Astrocyte (in vitro differentiated cells and primary cell): ENCODE measurements around the gene TMEM62. TPM values are rescaled to one million over a fixed set of nuclear protein-coding genes. Genes with fewer than 3 reads are reported as not detected.

Experiments used
- DNase-seq: peaks from one replicate; pipeline ENCODE4 v3.0.0-alpha.2; 2010; ENCODE audit warnings: low read depth
- FAIRE-seq: peaks from 2 replicates; lab custom pipeline; 2011; peaks lifted over from hg19 to GRCh38; lab: Jason Lieb, UNC
- H2AFZ ChIP-seq: 2 replicates; pipeline ENCODE4 v1.6.0; 2012; ENCODE audit warnings: low read depth, low read length, inconsistent platforms
- H3K27ac ChIP-seq: 2 replicates; pipeline ENCODE4 v1.5.1; 2011; ENCODE audit warnings: low read depth, low read length, inconsistent platforms
- H3K27me3 ChIP-seq: 2 replicates; pipeline ENCODE4 v1.6.0; 2011; ENCODE audit warnings: low read length, inconsistent platforms; ENCODE audit not compliant: insufficient read depth
- H3K36me3 ChIP-seq: 2 replicates; pipeline ENCODE4 v1.5.1; 2011; ENCODE audit warnings: low read length, inconsistent platforms; ENCODE audit not compliant: insufficient read depth
- H3K4me1 ChIP-seq: 2 replicates; pipeline ENCODE4 v1.5.1; 2011; ENCODE audit warnings: low read length, inconsistent platforms; ENCODE audit not compliant: insufficient read depth
- H3K4me2 ChIP-seq: 2 replicates; pipeline ENCODE4 v1.6.0; 2012; ENCODE audit warnings: low read length, inconsistent platforms
- H3K4me3 ChIP-seq: 2 replicates; pipeline ENCODE4 v1.5.1; 2011; ENCODE audit warnings: low read depth, mild to moderate bottlenecking, low read length, inconsistent platforms; ENCODE audit not compliant: insufficient read depth
- H3K79me2 ChIP-seq: 2 replicates; pipeline ENCODE4 v1.6.0; 2012; ENCODE audit warnings: mild to moderate bottlenecking, low read length, inconsistent platforms; ENCODE audit not compliant: insufficient read depth
- H3K9ac ChIP-seq: 2 replicates; pipeline ENCODE4 v1.6.0; 2012; ENCODE audit warnings: mild to moderate bottlenecking, low read length, inconsistent platforms
- H3K9me3 ChIP-seq: 2 replicates; pipeline ENCODE4 v1.5.1; 2012; ENCODE audit warnings: low read depth, mild to moderate bottlenecking, low read length, inconsistent platforms; ENCODE audit not compliant: insufficient read depth
- H4K20me1 ChIP-seq: 2 replicates; pipeline ENCODE4 v1.6.0; 2012; ENCODE audit warnings: low read length, inconsistent platforms; ENCODE audit not compliant: insufficient read depth
- H3K27ac Mint-ChIP-seq: one replicate; pipeline ENCODE4 v1.8.0; 2021; ENCODE audit warnings: mild to moderate bottlenecking, mixed read lengths; ENCODE audit not compliant: unreplicated experiment
- H3K27me3 Mint-ChIP-seq: one replicate; pipeline ENCODE4 v1.8.0; 2021; ENCODE audit warnings: low read depth, mixed read lengths; ENCODE audit not compliant: unreplicated experiment
- H3K36me3 Mint-ChIP-seq: one replicate; pipeline ENCODE4 v1.8.0; 2021; ENCODE audit warnings: low read depth, mixed read lengths; ENCODE audit not compliant: unreplicated experiment
- H3K4me1 Mint-ChIP-seq: one replicate; pipeline ENCODE4 v1.8.0; 2021; ENCODE audit warnings: low read depth, mixed read lengths; ENCODE audit not compliant: unreplicated experiment
- H3K4me3 Mint-ChIP-seq: one replicate; pipeline ENCODE4 v1.8.0; 2021; ENCODE audit warnings: mild to moderate bottlenecking, moderate library complexity, mixed read lengths; ENCODE audit not compliant: unreplicated experiment
- H3K9me3 Mint-ChIP-seq: one replicate; pipeline ENCODE4 v1.8.0; 2021; ENCODE audit warnings: mild to moderate bottlenecking, mixed read lengths; ENCODE audit not compliant: unreplicated experiment
- EZH2 ChIP-seq: IDR thresholded peaks from 2 replicates; pipeline ENCODE4 v1.6.1; 2012; ENCODE audit warnings: mild to moderate bottlenecking, low read length, inconsistent platforms; ENCODE audit not compliant: insufficient read depth
- total RNA-seq: library from RNA; stranded (reverse); gene quantifications from 2 replicates; pipeline ENCODE4 v1.2.1, GENCODE V29; 2021
- TF ChIP-seq, protein P1 (sequence below): IDR thresholded peaks from 2 replicates; pipeline ENCODE4 v1.5.1; 2011; ENCODE audit warnings: low read depth, mild to moderate bottlenecking, inconsistent platforms, low read length, moderate library complexity; ENCODE audit not compliant: insufficient read depth

Gene TMEM62
- total RNA-seq, 1 donor from 2014 or later, result 15.2 TPM

DNA sequence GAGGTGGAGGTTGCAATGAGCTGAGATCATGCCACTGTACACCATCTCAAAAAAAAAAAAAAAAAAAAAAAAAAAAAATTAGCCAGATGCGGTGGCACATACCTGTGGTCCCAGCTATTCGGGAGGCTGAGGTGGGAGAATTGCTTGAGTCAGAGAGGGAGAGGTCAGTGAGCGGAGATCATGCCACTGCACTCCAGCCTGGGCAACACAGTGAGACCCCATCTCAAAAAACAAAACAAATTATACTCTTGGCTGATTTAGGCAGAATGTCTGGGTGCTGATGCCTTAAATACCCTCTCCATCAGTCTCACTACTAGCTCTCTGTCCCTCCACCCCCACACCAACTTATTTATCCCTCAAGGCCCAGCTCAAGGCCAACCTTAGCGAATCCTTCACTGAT is 41.5 kb upstream of the TMEM62 start:
- H3K79me2 ChIP-seq, result peaks cover 77% of the 10 kb centered on the region

DNA sequence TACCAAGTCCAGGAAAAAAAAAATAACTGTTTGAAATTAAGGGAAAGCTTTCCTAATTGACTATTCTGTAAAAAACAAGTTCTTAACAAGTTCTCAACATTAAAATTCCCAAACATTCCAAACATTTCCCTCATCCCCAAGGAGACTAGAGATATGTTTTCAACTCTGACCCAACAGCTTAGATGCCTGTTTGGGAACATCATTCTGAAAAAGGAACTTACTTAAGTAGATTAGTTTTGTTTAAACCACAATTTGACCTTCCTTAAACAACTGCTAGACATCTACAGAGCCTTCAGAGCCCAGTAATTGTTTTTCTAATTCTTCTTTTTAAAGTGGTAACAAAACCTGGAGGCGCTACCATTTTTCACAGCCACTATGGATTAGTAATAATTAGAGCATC is 40.4 kb upstream of the TMEM62 start:
- Histone ChIP-seq H2AFZ (no peak overlapping the region), H3K27me3 (no peaks in the 10 kb centered on the region), H3K4me3 (no peak overlapping the region), H3K4me1 (peaks cover 20% of the 10 kb centered on the region), H3K27ac (peak overlapping the region; percentile 41), H4K20me1 (peaks cover 48% of the 10 kb centered on the region), H3K36me3 (no peaks in the 10 kb centered on the region), H3K4me2 (no peak overlapping the region), H3K9me3 (no peaks in the 10 kb centered on the region), H3K9ac (no peak overlapping the region), H3K79me2 (peaks cover 79% of the 10 kb centered on the region)
- Mint-ChIP-seq H3K27me3 (no peaks in the 10 kb centered on the region), H3K4me1 (peaks cover 33% of the 10 kb centered on the region), H3K4me3 (peak overlapping the region; percentile 50), H3K36me3 (peaks cover 11% of the 10 kb centered on the region), H3K27ac (peak overlapping the region; percentile 95), H3K9me3 (no peaks in the 10 kb centered on the region)
- DNase-seq (peak; percentile 87), FAIRE-seq (no peak)
- TF ChIP-seq, protein P1, sequence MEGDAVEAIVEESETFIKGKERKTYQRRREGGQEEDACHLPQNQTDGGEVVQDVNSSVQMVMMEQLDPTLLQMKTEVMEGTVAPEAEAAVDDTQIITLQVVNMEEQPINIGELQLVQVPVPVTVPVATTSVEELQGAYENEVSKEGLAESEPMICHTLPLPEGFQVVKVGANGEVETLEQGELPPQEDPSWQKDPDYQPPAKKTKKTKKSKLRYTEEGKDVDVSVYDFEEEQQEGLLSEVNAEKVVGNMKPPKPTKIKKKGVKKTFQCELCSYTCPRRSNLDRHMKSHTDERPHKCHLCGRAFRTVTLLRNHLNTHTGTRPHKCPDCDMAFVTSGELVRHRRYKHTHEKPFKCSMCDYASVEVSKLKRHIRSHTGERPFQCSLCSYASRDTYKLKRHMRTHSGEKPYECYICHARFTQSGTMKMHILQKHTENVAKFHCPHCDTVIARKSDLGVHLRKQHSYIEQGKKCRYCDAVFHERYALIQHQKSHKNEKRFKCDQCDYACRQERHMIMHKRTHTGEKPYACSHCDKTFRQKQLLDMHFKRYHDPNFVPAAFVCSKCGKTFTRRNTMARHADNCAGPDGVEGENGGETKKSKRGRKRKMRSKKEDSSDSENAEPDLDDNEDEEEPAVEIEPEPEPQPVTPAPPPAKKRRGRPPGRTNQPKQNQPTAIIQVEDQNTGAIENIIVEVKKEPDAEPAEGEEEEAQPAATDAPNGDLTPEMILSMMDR, result no peak
- TF ChIP-seq EZH2, result no peak

More for the DNA sequence above, 41.5 kb upstream of the TMEM62 start:
- Histone ChIP-seq H2AFZ (no peak overlapping the region), H3K4me3 (no peak overlapping the region), H4K20me1 (peaks cover 41% of the 10 kb centered on the region), H3K4me2 (no peak overlapping the region), H3K36me3 (no peaks in the 10 kb centered on the region), H3K9me3 (no peaks in the 10 kb centered on the region), H3K27me3 (no peaks in the 10 kb centered on the region), H3K27ac (peak overlapping the region; percentile 41), H3K4me1 (peaks cover 20% of the 10 kb centered on the region), H3K9ac (no peak overlapping the region)
- no peak for FAIRE-seq
- TF ChIP-seq, protein P1, result no peak
- no peak for TF ChIP-seq EZH2
- H3K27ac Mint-ChIP-seq, result peak overlapping the region; percentile 95
- H3K4me3 Mint-ChIP-seq, result no peak overlapping the region
- DNase-seq, result no peak
- no peaks in the 10 kb centered on the region for H3K9me3 Mint-ChIP-seq
- peaks cover 9% of the 10 kb centered on the region for H3K36me3 Mint-ChIP-seq
- H3K4me1 Mint-ChIP-seq, result peaks cover 32% of the 10 kb centered on the region
- no peaks in the 10 kb centered on the region for H3K27me3 Mint-ChIP-seq

DNA sequence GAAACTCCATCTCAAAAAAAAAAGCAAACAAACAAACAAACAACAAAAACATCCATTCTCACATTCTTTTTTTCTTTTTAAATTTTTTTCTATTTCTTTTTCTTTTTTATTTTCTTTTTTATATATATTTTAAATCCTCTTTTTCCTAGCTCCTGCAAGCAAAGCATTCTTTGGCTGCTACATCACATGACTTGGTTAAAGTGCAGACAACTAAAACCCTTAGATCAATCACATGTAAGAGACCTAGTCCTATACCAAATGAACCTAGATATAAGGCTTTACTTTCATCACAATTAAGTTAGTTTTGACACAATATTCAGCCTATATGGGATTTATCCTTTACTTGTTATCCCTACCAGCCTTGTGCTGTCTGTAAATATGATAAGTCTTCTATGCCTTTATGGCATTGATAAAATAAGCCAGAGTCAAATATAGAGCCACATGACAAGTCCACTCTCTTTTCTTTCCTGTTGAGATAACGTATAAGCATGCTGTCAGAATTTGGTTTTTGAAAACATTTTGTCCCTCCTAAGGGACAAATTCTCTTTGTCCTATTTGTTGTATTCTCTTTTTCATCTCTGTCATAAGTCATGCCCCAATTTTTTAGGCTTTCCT is 38.9 kb upstream of the TMEM62 start:
- Histone ChIP-seq H3K36me3 (no peaks in the 10 kb centered on the region), H3K27ac (no peak overlapping the region), H3K4me2 (no peak overlapping the region), H3K4me1 (peaks cover 20% of the 10 kb centered on the region), H3K79me2 (peaks cover 79% of the 10 kb centered on the region), H3K27me3 (no peaks in the 10 kb centered on the region), H3K4me3 (no peak overlapping the region), H3K9me3 (no peaks in the 10 kb centered on the region), H2AFZ (no peak overlapping the region), H4K20me1 (peaks cover 57% of the 10 kb centered on the region), H3K9ac (no peak overlapping the region)
- Mint-ChIP-seq H3K27ac (no peak overlapping the region), H3K4me1 (peaks cover 33% of the 10 kb centered on the region), H3K36me3 (peaks cover 10% of the 10 kb centered on the region), H3K4me3 (no peak overlapping the region), H3K27me3 (no peaks in the 10 kb centered on the region), H3K9me3 (no peaks in the 10 kb centered on the region)
- FAIRE-seq (no peak), DNase-seq (no peak)
- TF ChIP-seq EZH2, result no peak
- TF ChIP-seq, protein P1, result no peak
